ENCODE results near the gene EPB41L4B.
A peak's percentile ranks its signal among the peaks of the same experiment; 100 is the strongest.
"Not testable (repeated sequence)": the region's sequence is repeated elsewhere in the genome, so short reads cannot be mapped to it uniquely, and the experiment has no call there.

EPB41L4B gene

GRCh38 chr9:109320742-109321448 lies at the start of gene EPB41L4B:
Gene EPB41L4B, minus strand, starts transcription at chr9:109321059. Its CDS starts 613 bp downstream, at chr9:109320446.
- peak; percentile 93 for DNase-seq (ENCODE audit: extremely low read depth, insufficient read length)
- Histone ChIP-seq H3K4me3 (replicated peaks; ENCODE audit: low read depth, low read length) (peak within 1 kb of the TSS; percentile 34), H3K27me3 (replicated peaks; ENCODE audit: control insufficient read depth, insufficient read depth, low read length) (peaks cover 8% of the 10 kb centered on the region), H3K36me3 (ENCODE audit: control insufficient read depth, insufficient read depth, low read length) (no peaks in the 10 kb centered on the region)
- peak; percentile 92 for TF ChIP-seq CTCF (IDR thresholded peaks at IDR 0.05; ENCODE audit: insufficient read depth, low read length, poor library complexity, severe bottlenecking)

- no peak for DNase-seq (ENCODE audit: extremely low read depth, insufficient read length)
- no peak for TF ChIP-seq CTCF (IDR thresholded peaks at IDR 0.05; ENCODE audit: insufficient read depth, low read length, poor library complexity, severe bottlenecking)
- no peaks in the 10 kb centered on the region; the same call in 1 of the 2 replicates for H3K27me3 ChIP-seq (replicated peaks; ENCODE audit: control insufficient read depth, insufficient read depth, low read length)
- no peak overlapping the region for H3K4me3 ChIP-seq (replicated peaks; ENCODE audit: low read depth, low read length)
- no peaks in the 10 kb centered on the region for H3K36me3 ChIP-seq (ENCODE audit: control insufficient read depth, insufficient read depth, low read length)
These were observed 48.4 kb upstream of the EPB41L4B start for GRCh38 chr9:109369285-109369684.

GRCh38 chr9:109360771-109361170 lies 39.9 kb upstream of the EPB41L4B start:
- TF ChIP-seq CTCF (IDR thresholded peaks at IDR 0.05; ENCODE audit: insufficient read depth, low read length, poor library complexity, severe bottlenecking), result no peak
- Histone ChIP-seq H3K4me3 (replicated peaks; ENCODE audit: low read depth, low read length) (no peak overlapping the region), H3K36me3 (ENCODE audit: control insufficient read depth, insufficient read depth, low read length) (no peaks in the 10 kb centered on the region), H3K27me3 (replicated peaks; ENCODE audit: control insufficient read depth, insufficient read depth, low read length) (no peaks in the 10 kb centered on the region; the same call in 1 of the 2 replicates)
- no peak for DNase-seq (ENCODE audit: extremely low read depth, insufficient read length)

- not testable (repeated sequence) for H3K4me3 ChIP-seq (replicated peaks; ENCODE audit: low read depth, low read length); DNase-seq (ENCODE audit: extremely low read depth, insufficient read length); H3K27me3 ChIP-seq (replicated peaks; ENCODE audit: control insufficient read depth, insufficient read depth, low read length); H3K36me3 ChIP-seq (ENCODE audit: control insufficient read depth, insufficient read depth, low read length)
These were observed 38.2 kb upstream of the EPB41L4B start for GRCh38 chr9:109358968-109359603.

GRCh38 chr9:109355564-109356297 lies 34.9 kb upstream of the EPB41L4B start:
- H3K36me3 ChIP-seq (ENCODE audit: control insufficient read depth, insufficient read depth, low read length), result no peaks in the 10 kb centered on the region
- no peak overlapping the region for H3K4me3 ChIP-seq (replicated peaks; ENCODE audit: low read depth, low read length)
- no peak for DNase-seq (ENCODE audit: extremely low read depth, insufficient read length)
- TF ChIP-seq CTCF (IDR thresholded peaks at IDR 0.05; ENCODE audit: insufficient read depth, low read length, poor library complexity, severe bottlenecking), result no peak
- no peaks in the 10 kb centered on the region; the same call in 1 of the 2 replicates for H3K27me3 ChIP-seq (replicated peaks; ENCODE audit: control insufficient read depth, insufficient read depth, low read length)

- TF ChIP-seq CTCF (IDR thresholded peaks at IDR 0.05; ENCODE audit: insufficient read depth, low read length, poor library complexity, severe bottlenecking), result no peak
- Histone ChIP-seq H3K27me3 (replicated peaks; ENCODE audit: control insufficient read depth, insufficient read depth, low read length) (no peaks in the 10 kb centered on the region; the same call in 1 of the 2 replicates), H3K36me3 (ENCODE audit: control insufficient read depth, insufficient read depth, low read length) (no peaks in the 10 kb centered on the region), H3K4me3 (replicated peaks; ENCODE audit: low read depth, low read length) (no peak overlapping the region)
- no peak for DNase-seq (ENCODE audit: extremely low read depth, insufficient read length)
These were observed 33.3 kb upstream of the EPB41L4B start for GRCh38 chr9:109354190-109354589.
